HG03520 (cell line): ENCODE results near the gene ATP6V1E1.

Experiments used
- ATAC-seq: cut with Tn5 transposase; IDR thresholded peaks from one replicate; pipeline ENCODE4 v1.9.1; 2021; ENCODE audit warnings: mild to moderate bottlenecking, moderate library complexity; ENCODE audit not compliant: unreplicated experiment

ATP6V1E1 gene

GRCh38 chr22:17634696-17635095 lies 6.1 kb upstream of the ATP6V1E1 start:
- no peak for ATAC-seq

GRCh38 chr22:17633998-17634323 lies 5.4 kb upstream of the ATP6V1E1 start:
- no peak for ATAC-seq

- no peak for ATAC-seq
These were observed 4.9 kb upstream of the ATP6V1E1 start for GRCh38 chr22:17633217-17633997.

- no peak for ATAC-seq
These were observed 2.6 kb upstream of the ATP6V1E1 start for GRCh38 chr22:17631076-17631565.

- ATAC-seq: no peak
These were observed 1.1 kb upstream of the ATP6V1E1 start for GRCh38 chr22:17629641-17630040.

- ATAC-seq: no peak
These were observed 582 bp upstream of the ATP6V1E1 start for GRCh38 chr22:17629173-17629489.

GRCh38 chr22:17627961-17628405 lies 566 bp downstream of the ATP6V1E1 start:
- no peak for ATAC-seq

- ATAC-seq: no peak
These were observed 15.3 kb downstream of the ATP6V1E1 start for GRCh38 chr22:17613280-17613679.

- ATAC-seq: no peak
These were observed 16.5 kb downstream of the ATP6V1E1 start for GRCh38 chr22:17612057-17612456.

- ATAC-seq: no peak
These were observed 20.5 kb downstream of the ATP6V1E1 start for GRCh38 chr22:17607891-17608521.

GRCh38 chr22:17606496-17606895 lies 22.1 kb downstream of the ATP6V1E1 start:
- no peak for ATAC-seq

- no peak for ATAC-seq
These were observed 24.9 kb downstream of the ATP6V1E1 start for GRCh38 chr22:17603668-17604067.

- no peak for ATAC-seq
These were observed 27.5 kb downstream of the ATP6V1E1 start for GRCh38 chr22:17601031-17601430.

GRCh38 chr22:17598318-17598717 lies 30.2 kb downstream of the ATP6V1E1 start:
- no peak for ATAC-seq

- ATAC-seq: no peak
These were observed 31.3 kb downstream of the ATP6V1E1 start for GRCh38 chr22:17597217-17597616.

- ATAC-seq: no peak
These were observed 32.3 kb downstream of the ATP6V1E1 start for GRCh38 chr22:17596226-17596625.

- ATAC-seq: no peak
These were observed 36.3 kb downstream of the ATP6V1E1 start for GRCh38 chr22:17592201-17592600.

GRCh38 chr22:17590586-17590985 lies 38.0 kb downstream of the ATP6V1E1 start:
- ATAC-seq: no peak

GRCh38 chr22:17589810-17590375 lies 38.7 kb downstream of the ATP6V1E1 start:
- no peak for ATAC-seq

GRCh38 chr22:17588606-17589005 lies 39.9 kb downstream of the ATP6V1E1 start:
- ATAC-seq: no peak

- no peak for ATAC-seq
These were observed 40.9 kb downstream of the ATP6V1E1 start for GRCh38 chr22:17587629-17588028.

GRCh38 chr22:17586831-17587440 lies 41.6 kb downstream of the ATP6V1E1 start:
- ATAC-seq: no peak
